Neural crest cell (in vitro differentiated cells): Measurements from ENCODE around the gene ENDOG. TPM values are rescaled to one million over a fixed set of nuclear protein-coding genes. Genes with fewer than 3 reads are reported as not detected.
"Not testable (repeated sequence)": the region's sequence is repeated elsewhere in the genome, so short reads cannot be mapped to it uniquely, and the experiment has no call there.

Experiments
- DNase-seq: peaks from one replicate; pipeline ENCODE4 v3.0.0; 2021; ENCODE audit warnings: low read depth, mixed read lengths, low spot score
- H3K27ac Mint-ChIP-seq: one replicate; pipeline ENCODE4 v1.8.0; 2021; ENCODE audit warnings: mild to moderate bottlenecking, mixed read lengths; ENCODE audit not compliant: unreplicated experiment
- H3K27me3 Mint-ChIP-seq: 2 replicates; pipeline ENCODE4 v1.8.0; 2021; ENCODE audit warnings: low read depth, mild to moderate bottlenecking, mixed read lengths
- H3K36me3 Mint-ChIP-seq: 2 replicates; pipeline ENCODE4 v1.8.0; 2021; ENCODE audit warnings: low read depth, mild to moderate bottlenecking, mixed read lengths
- H3K4me1 Mint-ChIP-seq: 2 replicates; pipeline ENCODE4 v1.8.0; 2021; ENCODE audit warnings: mixed read lengths
- H3K4me3 Mint-ChIP-seq: one replicate; pipeline ENCODE4 v1.8.0; 2021; ENCODE audit warnings: mild to moderate bottlenecking, mixed read lengths
- H3K9me3 Mint-ChIP-seq: 2 replicates; pipeline ENCODE4 v1.8.0; 2021; ENCODE audit warnings: mixed read lengths
- total RNA-seq: library from RNA; stranded (reverse); gene quantifications from 2 replicates; pipeline ENCODE4 v1.2.1, GENCODE V29; 2021
- TF ChIP-seq, protein P1 (sequence below): fragments of 200-600 bp; sonication (generic); conservative IDR thresholded peaks from 2 replicates; pipeline ENCODE4 v1.5.0; 2021; ENCODE audit warnings: antibody characterized with exemption, mild to moderate bottlenecking

Gene ENDOG
- total RNA-seq, 1 donor from 2014 or later: 21.9 TPM

GRCh38 chr9:128792978-128793686 is 25.2 kb upstream of the ENDOG start:
- peaks cover 3% of the 10 kb centered on the region for H3K4me1 Mint-ChIP-seq
- no peaks in the 10 kb centered on the region for H3K9me3 Mint-ChIP-seq
- H3K36me3 Mint-ChIP-seq: peaks cover 4% of the 10 kb centered on the region
- no peak overlapping the region for H3K27ac Mint-ChIP-seq
- peak overlapping the region; percentile 18 for H3K4me3 Mint-ChIP-seq
- TF ChIP-seq, protein P1, sequence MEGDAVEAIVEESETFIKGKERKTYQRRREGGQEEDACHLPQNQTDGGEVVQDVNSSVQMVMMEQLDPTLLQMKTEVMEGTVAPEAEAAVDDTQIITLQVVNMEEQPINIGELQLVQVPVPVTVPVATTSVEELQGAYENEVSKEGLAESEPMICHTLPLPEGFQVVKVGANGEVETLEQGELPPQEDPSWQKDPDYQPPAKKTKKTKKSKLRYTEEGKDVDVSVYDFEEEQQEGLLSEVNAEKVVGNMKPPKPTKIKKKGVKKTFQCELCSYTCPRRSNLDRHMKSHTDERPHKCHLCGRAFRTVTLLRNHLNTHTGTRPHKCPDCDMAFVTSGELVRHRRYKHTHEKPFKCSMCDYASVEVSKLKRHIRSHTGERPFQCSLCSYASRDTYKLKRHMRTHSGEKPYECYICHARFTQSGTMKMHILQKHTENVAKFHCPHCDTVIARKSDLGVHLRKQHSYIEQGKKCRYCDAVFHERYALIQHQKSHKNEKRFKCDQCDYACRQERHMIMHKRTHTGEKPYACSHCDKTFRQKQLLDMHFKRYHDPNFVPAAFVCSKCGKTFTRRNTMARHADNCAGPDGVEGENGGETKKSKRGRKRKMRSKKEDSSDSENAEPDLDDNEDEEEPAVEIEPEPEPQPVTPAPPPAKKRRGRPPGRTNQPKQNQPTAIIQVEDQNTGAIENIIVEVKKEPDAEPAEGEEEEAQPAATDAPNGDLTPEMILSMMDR: no peak
- DNase-seq: no peak
- H3K27me3 Mint-ChIP-seq: no peaks in the 10 kb centered on the region

DNA sequence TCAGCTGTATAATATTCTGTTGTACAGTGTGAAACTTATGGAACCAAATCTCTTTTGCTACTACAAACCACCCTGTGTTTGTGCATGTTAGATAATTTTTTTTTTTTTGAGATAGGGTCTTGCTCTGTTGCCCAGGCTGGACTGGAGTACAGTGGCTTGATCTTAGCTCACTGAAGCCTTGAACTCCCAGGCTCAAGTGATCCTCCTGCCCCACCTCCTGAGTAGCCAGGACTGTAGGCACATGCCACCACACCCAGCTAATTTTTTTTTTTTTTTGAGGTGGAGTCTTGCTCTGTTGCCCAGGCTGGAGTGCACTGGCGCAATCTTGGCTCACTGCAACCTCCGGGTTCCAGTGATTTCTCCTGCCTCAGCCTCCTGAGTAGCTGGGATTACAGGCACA is 23.3 kb upstream of the ENDOG start:
- H3K36me3 Mint-ChIP-seq, H3K27me3 Mint-ChIP-seq, H3K4me3 Mint-ChIP-seq: not testable (repeated sequence)

DNA sequence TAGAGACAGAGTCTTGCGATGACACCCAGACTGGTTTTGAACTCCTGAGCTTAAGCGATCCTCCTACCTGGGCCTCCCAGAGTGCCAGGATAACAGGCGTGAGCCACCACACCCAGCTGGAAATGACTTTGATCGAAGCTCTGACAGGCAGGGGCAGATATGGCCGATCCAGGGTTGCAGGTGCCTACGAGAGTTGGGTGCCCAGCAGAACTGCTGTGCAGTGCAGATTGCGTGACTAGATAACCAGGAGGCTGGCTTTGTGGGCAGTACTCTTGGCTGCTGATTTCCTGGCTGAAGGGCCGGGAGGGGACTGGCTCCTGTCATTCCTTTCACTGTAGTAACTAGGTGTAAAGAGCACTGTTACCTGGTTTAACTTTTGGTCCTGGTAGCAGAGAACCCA is 19.4 kb upstream of the ENDOG start:
- H3K4me1 Mint-ChIP-seq: no peaks in the 10 kb centered on the region
- H3K27ac Mint-ChIP-seq: no peak overlapping the region

More for the DNA sequence above, 23.3 kb upstream of the ENDOG start:
- not testable (repeated sequence) for H3K9me3 Mint-ChIP-seq, H3K27ac Mint-ChIP-seq, DNase-seq, H3K4me1 Mint-ChIP-seq

DNA sequence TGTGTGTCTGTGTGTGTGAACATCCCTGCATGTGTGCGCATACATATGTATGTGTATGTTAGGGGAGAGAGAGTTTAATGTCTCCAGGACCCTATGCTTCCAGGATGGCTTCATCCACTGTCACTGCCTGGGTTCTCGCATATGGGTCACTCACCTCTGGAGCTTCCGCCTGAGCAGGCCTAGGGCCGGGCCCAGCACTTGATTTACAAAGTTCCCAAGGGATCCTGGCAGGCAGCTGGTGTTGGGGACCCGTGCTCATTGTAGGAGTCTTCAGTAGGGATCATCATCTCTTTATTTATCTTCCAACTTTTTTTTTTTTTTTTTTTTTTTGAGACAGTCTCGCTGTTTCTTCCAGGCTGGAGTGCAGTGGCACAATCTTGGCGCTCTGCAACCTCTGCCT is 18.2 kb upstream of the ENDOG start:
- TF ChIP-seq, protein P1: no peak
- no peaks in the 10 kb centered on the region for H3K4me1 Mint-ChIP-seq
- no peak for DNase-seq
- no peaks in the 10 kb centered on the region for H3K9me3 Mint-ChIP-seq
- no peaks in the 10 kb centered on the region for H3K27me3 Mint-ChIP-seq
- no peak overlapping the region for H3K4me3 Mint-ChIP-seq
- H3K36me3 Mint-ChIP-seq: peaks cover 7% of the 10 kb centered on the region
- no peak overlapping the region for H3K27ac Mint-ChIP-seq

More for the DNA sequence above, 19.4 kb upstream of the ENDOG start:
- Mint-ChIP-seq H3K36me3 (peaks cover 7% of the 10 kb centered on the region), H3K9me3 (no peaks in the 10 kb centered on the region), H3K4me3 (no peak overlapping the region), H3K27me3 (no peaks in the 10 kb centered on the region)
- DNase-seq: no peak
- TF ChIP-seq, protein P1: no peak

DNA sequence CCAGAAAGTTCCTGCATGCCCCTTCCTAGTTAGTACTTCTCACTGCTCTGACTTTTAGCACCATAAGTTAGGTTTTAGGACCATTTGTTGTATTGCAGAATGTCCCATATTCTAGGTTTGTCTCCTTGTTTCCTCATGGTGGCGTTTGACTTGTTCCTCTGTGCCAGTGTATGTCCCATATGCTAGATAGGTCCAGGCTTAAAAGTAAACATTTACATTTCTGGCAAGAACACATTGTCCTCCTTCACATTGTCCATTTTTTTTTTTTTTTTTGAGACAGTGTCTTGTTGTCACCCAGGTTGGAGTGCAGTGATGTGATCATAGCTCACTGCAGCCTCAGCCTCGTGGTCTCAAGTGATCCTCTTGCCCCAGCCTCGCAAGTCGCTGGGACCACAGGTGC is 15.8 kb upstream of the ENDOG start:
- H3K27ac Mint-ChIP-seq: no peak overlapping the region
- no peaks in the 10 kb centered on the region for H3K9me3 Mint-ChIP-seq
- TF ChIP-seq, protein P1: no peak
- no peak for DNase-seq
- H3K4me1 Mint-ChIP-seq: no peaks in the 10 kb centered on the region
- H3K36me3 Mint-ChIP-seq: peaks cover 7% of the 10 kb centered on the region
- no peak overlapping the region for H3K4me3 Mint-ChIP-seq
- no peaks in the 10 kb centered on the region for H3K27me3 Mint-ChIP-seq

DNA sequence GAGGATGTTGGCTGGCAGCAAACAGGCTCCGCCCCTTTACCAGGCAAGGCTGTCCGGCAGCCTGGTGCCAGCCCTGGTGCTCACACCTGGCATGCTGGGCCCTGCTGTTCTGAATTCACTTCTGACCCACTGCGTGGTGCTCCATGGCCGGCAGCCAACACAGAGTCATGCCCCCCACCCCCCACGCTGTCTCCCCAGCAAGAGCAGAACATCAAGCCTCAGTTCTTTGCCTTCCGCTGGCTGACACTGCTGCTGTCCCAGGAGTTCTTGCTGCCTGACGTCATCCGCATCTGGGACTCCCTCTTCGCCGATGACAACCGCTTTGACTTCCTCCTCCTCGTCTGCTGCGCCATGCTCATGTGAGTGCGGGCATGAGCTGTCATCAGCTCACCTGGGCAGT is 12.6 kb upstream of the ENDOG start:
- Mint-ChIP-seq H3K4me3 (no peak overlapping the region), H3K27ac (no peak overlapping the region)

More for the DNA sequence above, 12.6 kb upstream of the ENDOG start:
- DNase-seq: no peak
- TF ChIP-seq, protein P1: no peak
- Mint-ChIP-seq H3K36me3 (peaks cover 7% of the 10 kb centered on the region), H3K27me3 (no peaks in the 10 kb centered on the region), H3K9me3 (no peaks in the 10 kb centered on the region), H3K4me1 (no peaks in the 10 kb centered on the region)
